ENCODE measurements around the gene MICU1.

- TF ChIP-seq ATF3 (IDR thresholded peaks at IDR 0.05) (no peak), EGR1 (IDR thresholded peaks at IDR 0.05; ENCODE audit: low read depth) (no peak), YY1 (IDR thresholded peaks at IDR 0.05; ENCODE audit: extremely low read depth, insufficient replicate concordance, low read depth, low read length) (no peak), EZH2 (IDR thresholded peaks at IDR 0.05) (no peak), CEBPB (IDR thresholded peaks at IDR 0.05; ENCODE audit: low read depth) (no peak), MAX (IDR thresholded peaks at IDR 0.05) (no peak), POLR2A (IDR thresholded peaks at IDR 0.05; ENCODE audit: borderline replicate concordance, extremely low read depth, insufficient read depth, insufficient read length) (no peak), ZBTB33 (IDR thresholded peaks at IDR 0.05; ENCODE audit: extremely low read depth, insufficient replicate concordance, low read length) (no peak), ZNF274 (IDR thresholded peaks at IDR 0.05; ENCODE audit: low read depth, low read length) (no peak)
- TF ChIP-seq, protein P1, sequence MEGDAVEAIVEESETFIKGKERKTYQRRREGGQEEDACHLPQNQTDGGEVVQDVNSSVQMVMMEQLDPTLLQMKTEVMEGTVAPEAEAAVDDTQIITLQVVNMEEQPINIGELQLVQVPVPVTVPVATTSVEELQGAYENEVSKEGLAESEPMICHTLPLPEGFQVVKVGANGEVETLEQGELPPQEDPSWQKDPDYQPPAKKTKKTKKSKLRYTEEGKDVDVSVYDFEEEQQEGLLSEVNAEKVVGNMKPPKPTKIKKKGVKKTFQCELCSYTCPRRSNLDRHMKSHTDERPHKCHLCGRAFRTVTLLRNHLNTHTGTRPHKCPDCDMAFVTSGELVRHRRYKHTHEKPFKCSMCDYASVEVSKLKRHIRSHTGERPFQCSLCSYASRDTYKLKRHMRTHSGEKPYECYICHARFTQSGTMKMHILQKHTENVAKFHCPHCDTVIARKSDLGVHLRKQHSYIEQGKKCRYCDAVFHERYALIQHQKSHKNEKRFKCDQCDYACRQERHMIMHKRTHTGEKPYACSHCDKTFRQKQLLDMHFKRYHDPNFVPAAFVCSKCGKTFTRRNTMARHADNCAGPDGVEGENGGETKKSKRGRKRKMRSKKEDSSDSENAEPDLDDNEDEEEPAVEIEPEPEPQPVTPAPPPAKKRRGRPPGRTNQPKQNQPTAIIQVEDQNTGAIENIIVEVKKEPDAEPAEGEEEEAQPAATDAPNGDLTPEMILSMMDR (IDR thresholded peaks at IDR 0.05 in 2 of 3, conservative IDR thresholded peaks at IDR 0.05 in 1 of 3; ENCODE audit: borderline replicate concordance in 1 of 3, insufficient read depth in 1 of 3, low read depth in 2 of 3, low read length in 2 of 3): no peak
These were observed 169.8 kb downstream of the MICU1 start for GRCh38 chr10:72455889-72456595.

Data from HCT116 (cell line).